Testis (tissue), 3 donors: Measurements from ENCODE around the gene NOX4. TPM values are rescaled to one million over a fixed set of nuclear protein-coding genes. Genes with fewer than 3 reads are reported as not detected.
"Not testable (repeated sequence)": the region's sequence is repeated elsewhere in the genome, so short reads cannot be mapped to it uniquely, and the experiment has no call there.

Experiments
- DNase-seq: peaks from one replicate; pipeline ENCODE4 v3.0.0-alpha.2; 2019
- H3K27ac ChIP-seq, 2 donors: fragments of 200-600 bp; sonication (generic); one replicate each; pipeline ENCODE4 v1.5.1; 2019
- H3K27me3 ChIP-seq: fragments of 200-600 bp; sonication (generic); one replicate; pipeline ENCODE4 v1.5.1; 2019
- H3K36me3 ChIP-seq: fragments of 200-600 bp; sonication (generic); one replicate; pipeline ENCODE4 v1.5.1; 2017; ENCODE audit warnings: low read depth; ENCODE audit errors: missing control alignments
- H3K4me1 ChIP-seq: fragments of 200-600 bp; sonication (generic); one replicate; pipeline ENCODE4 v1.5.1; 2019
- H3K4me3 ChIP-seq, 2 donors: fragments of 200-600 bp; sonication (generic); one replicate each; pipeline ENCODE4 v1.5.1; 2017 to 2019
- H3K9me3 ChIP-seq: fragments of 200-600 bp; sonication (generic); one replicate; pipeline ENCODE4 v1.5.1; 2017
- CTCF ChIP-seq, 3 experiments: fragments of 450-650 bp in 2 of 3; fragments of 200-600 bp in 1 of 3; sonication (generic) in 1 of 3; IDR thresholded peaks; one replicate each; pipeline ENCODE4 v1.5.1; 2016 to 2019; ENCODE audit warnings: antibody characterized with exemption in 3 of 3, mild to moderate bottlenecking in 2 of 3, moderate library complexity in 1 of 3
- POLR2A ChIP-seq: fragments of 450-650 bp; IDR thresholded peaks from one replicate; pipeline ENCODE4 v1.6.1; 2017; ENCODE audit warnings: antibody characterized with exemption, mild to moderate bottlenecking, moderate library complexity
- WGBS, 2 donors: methylation state at CpG; one replicate each; pipeline ENCODE4 v1.1.5; 2018; 5-methylcytosine and 5-hydroxymethylcytosine counted together
- intact Hi-C: fragments of 100-400 bp; cut with DNase I; formaldehyde crosslinking; loops from one replicate; pipeline ENCODE4 v1.15.1; 2023; ENCODE audit warnings: low total_unique reads
- polyA plus RNA-seq: library from polyadenylated mRNA; stranded (reverse); fragments of 350-450 nt; fragmentation: Illumina TruSeq; extraction: RNeasy Lipid Tissue Mini Kit (QIAGEN cat#74804); gene quantifications from one replicate; pipeline ENCODE4 v1.2.3, GENCODE V29; 2014; ENCODE audit warnings: low read depth, low replicate concordance; ENCODE audit not compliant: insufficient read depth
- total RNA-seq, 2 donors: library from RNA; depleted of rRNA; stranded (reverse); fragments of >200 nt; gene quantifications; one replicate each; pipeline ENCODE4 v1.2.3, GENCODE V29; 2016

Gene NOX4
- total and polyA plus RNA-seq, 3 donors from 2014 or later: 0.63 to 3.0 (median 1.3) TPM

DNA sequence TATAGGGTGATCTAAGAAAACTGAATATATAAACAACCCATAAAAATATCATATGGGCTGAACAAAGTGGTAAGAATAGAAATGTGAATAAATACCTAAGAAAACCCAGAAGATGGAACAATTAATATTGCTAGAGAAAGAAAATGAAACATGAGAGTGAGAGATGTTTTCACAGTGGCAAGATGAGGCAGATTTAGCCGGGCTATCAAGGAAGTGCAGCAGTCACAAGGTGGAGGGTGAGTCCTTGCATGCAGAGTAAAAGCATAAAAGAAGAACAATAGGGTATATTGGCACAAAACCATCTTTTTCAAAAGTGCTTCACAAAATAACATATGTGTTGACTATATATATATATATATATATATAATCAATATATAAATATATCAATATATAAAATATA lies 49.6 kb downstream of the NOX4 start:
- WGBS, 2 donors: 76 to 92% methylated on average over 1 of the region's 1 CpG
- H3K36me3 ChIP-seq: no peaks in the 10 kb centered on the region
- TF ChIP-seq POLR2A (no peak), CTCF (IDR thresholded peaks at IDR 0.05) (no peak)
- DNase-seq: no peak
- H3K9me3 ChIP-seq: no peaks in the 10 kb centered on the region
- H3K4me3 ChIP-seq: no peak overlapping the region
- no peaks in the 10 kb centered on the region for H3K4me1 ChIP-seq
- H3K27me3 ChIP-seq: no peaks in the 10 kb centered on the region
- intact Hi-C loops: no loop called here
- no peak overlapping the region for H3K27ac ChIP-seq

GRCh38 chr11:89437317-89437716 lies 53.9 kb downstream of the NOX4 start:
- no peaks in the 10 kb centered on the region for H3K9me3 ChIP-seq
- no peak for DNase-seq
- no peaks in the 10 kb centered on the region for H3K4me1 ChIP-seq
- no peak for TF ChIP-seq POLR2A
- no peak for TF ChIP-seq CTCF (IDR thresholded peaks at IDR 0.05)
- H3K27ac ChIP-seq: no peak overlapping the region
- H3K4me3 ChIP-seq: no peak overlapping the region
- no peaks in the 10 kb centered on the region for H3K36me3 ChIP-seq
- intact Hi-C loops: no loop called here
- WGBS, 2 donors: 90 to 96% methylated on average over 1 of the region's 1 CpG
- H3K27me3 ChIP-seq: no peaks in the 10 kb centered on the region

DNA sequence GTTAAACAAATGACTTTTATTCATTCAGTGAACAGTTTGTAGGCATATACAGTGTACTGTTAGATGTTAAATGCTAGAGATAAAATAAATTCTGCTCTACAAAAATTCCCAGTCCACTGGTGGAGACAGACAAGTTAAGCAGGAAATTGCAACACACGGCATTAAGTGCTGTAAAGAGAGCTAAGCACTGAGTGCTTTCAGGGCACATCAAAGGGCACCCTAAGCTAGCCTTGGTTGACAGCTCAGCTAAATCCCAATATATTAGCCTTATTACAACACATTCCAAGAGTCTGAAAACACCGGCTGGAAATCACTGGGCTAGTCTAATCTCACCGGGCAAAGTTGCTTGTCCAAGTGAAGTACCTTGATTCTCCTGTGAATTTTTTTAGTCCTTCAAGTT lies 55.1 kb downstream of the NOX4 start:
- no peak for DNase-seq
- Histone ChIP-seq H3K36me3 (no peaks in the 10 kb centered on the region), H3K4me3 (no peak overlapping the region), H3K27me3 (no peaks in the 10 kb centered on the region), H3K27ac (no peak overlapping the region), H3K9me3 (no peaks in the 10 kb centered on the region), H3K4me1 (no peaks in the 10 kb centered on the region)
- TF ChIP-seq CTCF (IDR thresholded peaks at IDR 0.05): no peak
- TF ChIP-seq POLR2A: no peak
- WGBS, 2 donors: 35 to 66% methylated on average over 3 of the region's 3 CpGs
- intact Hi-C loops: no loop called here

GRCh38 chr11:89433278-89433677 lies 57.9 kb downstream of the NOX4 start:
- no peak for DNase-seq
- Histone ChIP-seq H3K36me3 (no peaks in the 10 kb centered on the region), H3K4me3 (no peak overlapping the region), H3K9me3 (no peaks in the 10 kb centered on the region), H3K4me1 (no peaks in the 10 kb centered on the region), H3K27ac (no peak overlapping the region), H3K27me3 (no peaks in the 10 kb centered on the region)
- intact Hi-C loops: no loop called here
- no peak for TF ChIP-seq CTCF (IDR thresholded peaks at IDR 0.05)
- no peak for TF ChIP-seq POLR2A
- 72% methylated on average over 1 of the region's 1 CpG for WGBS, 2 donors

GRCh38 chr11:89432182-89432581 lies 59.0 kb downstream of the NOX4 start:
- H3K9me3 ChIP-seq, H3K36me3 ChIP-seq, H3K4me1 ChIP-seq, H3K27ac ChIP-seq, H3K4me3 ChIP-seq, DNase-seq, H3K27me3 ChIP-seq, intact Hi-C loops: not testable (repeated sequence)
- 97% methylated on average over 3 of the region's 3 CpGs for whole genome bisulfite sequencing, 2 donors

DNA sequence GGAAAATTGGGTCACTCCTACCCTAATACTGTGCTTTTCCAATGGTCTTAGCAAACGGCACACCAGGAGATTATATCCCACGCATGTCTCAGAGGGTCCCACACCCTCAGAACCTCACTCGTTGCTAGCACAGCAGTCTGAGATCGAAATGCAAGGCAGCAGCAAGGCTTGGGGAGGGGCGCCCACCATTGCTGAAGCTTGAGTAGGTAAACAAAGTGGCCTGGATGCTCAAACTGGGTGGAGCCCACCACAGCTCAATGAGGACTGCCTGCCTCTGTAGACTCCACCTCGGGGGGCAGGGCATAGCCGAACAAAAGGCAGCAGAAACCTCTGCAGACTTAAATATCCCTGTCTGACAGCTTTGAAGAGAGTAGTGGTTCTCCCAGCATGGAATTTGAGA lies 64.7 kb downstream of the NOX4 start:
- H3K4me1 ChIP-seq, H3K9me3 ChIP-seq, H3K4me3 ChIP-seq, intact Hi-C loops, DNase-seq, H3K27me3 ChIP-seq, H3K27ac ChIP-seq, H3K36me3 ChIP-seq: not testable (repeated sequence)
- WGBS, 2 donors: 91 to 94% methylated on average over 7 of the region's 7 CpGs
